Measurements from ENCODE around the gene SLC25A11. TPM values are rescaled to one million over a fixed set of nuclear protein-coding genes. Genes with fewer than 3 reads are reported as not detected.
A peak's percentile ranks its signal among the peaks of the same experiment; 100 is the strongest.

SLC25A11 gene
- total and polyA plus RNA-seq, 2 donors (not counting 1 experiment from before 2014, with no cell fraction given) = 32.3 to 44.4 TPM

DNA sequence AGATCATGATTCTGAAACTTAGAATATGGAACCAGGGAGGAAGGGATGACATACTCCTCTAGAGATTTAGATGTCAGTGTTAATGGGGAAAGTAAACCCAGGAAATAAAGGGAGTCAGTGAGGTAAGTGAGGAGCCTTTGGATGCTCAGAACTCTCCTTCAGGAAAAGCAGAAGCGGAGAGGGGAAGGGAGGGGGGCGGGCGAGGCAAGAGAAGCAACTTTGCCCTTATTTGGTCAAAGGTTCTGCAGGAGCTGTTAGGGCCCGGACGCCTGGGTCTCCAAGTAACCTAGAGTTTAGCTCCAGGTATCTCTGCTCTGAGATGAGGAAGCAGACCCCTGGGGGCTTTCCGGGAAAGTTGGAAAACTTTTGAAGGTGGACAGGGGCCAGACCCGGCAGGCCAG lies 7.2 kb upstream of the SLC25A11 start:
- DNase-seq (peak; percentile 51), ATAC-seq (ENCODE audit: low read depth) (no peak)
- Mint-ChIP-seq H3K27me3 (no peaks in the 10 kb centered on the region), H3K27ac (peak overlapping the region; percentile 94), H3K4me1 (peaks cover 64% of the 10 kb centered on the region), H3K9me3 (ENCODE audit: insufficient read depth) (no peaks in the 10 kb centered on the region), H3K4me3 (peak overlapping the region; percentile 98)
- Histone ChIP-seq H2AFZ (ENCODE audit: insufficient read depth, low read depth, low read length, poor library complexity, severe bottlenecking) (no peak overlapping the region), H3K36me3 (replicated peaks in 1 of 2; ENCODE audit: control extremely low read depth in 1 of 2, control insufficient read depth in 1 of 2, extremely low read depth in 1 of 2, insufficient read depth in 2 of 2, low read length in 1 of 2) (peaks cover 0 to 44% of the 10 kb centered on the region in 2 experiments), H3K9me3 (ENCODE audit: control extremely low read depth in 1 of 3, control insufficient read depth in 2 of 3, insufficient read depth in 1 of 3, low read length in 2 of 3) (no peaks in the 10 kb centered on the region), H3K79me2 (ENCODE audit: control insufficient read depth, insufficient read depth, low read length) (peaks cover 62% of the 10 kb centered on the region), H3K9ac (ENCODE audit: low read length) (peak overlapping the region; percentile 97), H3K27me3 (replicated peaks in 1 of 4; ENCODE audit: control extremely low read depth in 1 of 4, control insufficient read depth in 3 of 4, insufficient read depth in 4 of 4, low read length in 3 of 4) (no peaks in the 10 kb centered on the region), H3K27ac (ENCODE audit: low read length in 2 of 2) (peak overlapping the region; percentile 93 to 94), H3K4me3 (ENCODE audit: control extremely low read depth in 1 of 5, extremely low read depth in 1 of 5, insufficient read depth in 1 of 5, low read depth in 2 of 5, low read length in 4 of 5) (peak overlapping the region; percentile 67 to 99 (median 99)), H3K4me2 (replicated peaks; ENCODE audit: low read depth, low read length, poor library complexity, severe bottlenecking) (peak overlapping the region; percentile 98), H3K4me1 (ENCODE audit: control insufficient read depth in 2 of 2, insufficient read depth in 2 of 2, low read length in 2 of 2) (peaks cover 56 to 64% of the 10 kb centered on the region in 2 donors), H4K20me1 (ENCODE audit: control insufficient read depth, insufficient read depth, low read length, poor library complexity, severe bottlenecking) (peaks cover 43% of the 10 kb centered on the region)
- 0% methylated on average over 4 of the region's 7 CpGs for WGBS (ENCODE audit: insufficient coverage)
- TF ChIP-seq EZH2 (IDR thresholded peaks at IDR 0.05; ENCODE audit: borderline replicate concordance, insufficient read depth, low read depth, low read length, poor library complexity, severe bottlenecking) = no peak
- TF ChIP-seq, protein P1, sequence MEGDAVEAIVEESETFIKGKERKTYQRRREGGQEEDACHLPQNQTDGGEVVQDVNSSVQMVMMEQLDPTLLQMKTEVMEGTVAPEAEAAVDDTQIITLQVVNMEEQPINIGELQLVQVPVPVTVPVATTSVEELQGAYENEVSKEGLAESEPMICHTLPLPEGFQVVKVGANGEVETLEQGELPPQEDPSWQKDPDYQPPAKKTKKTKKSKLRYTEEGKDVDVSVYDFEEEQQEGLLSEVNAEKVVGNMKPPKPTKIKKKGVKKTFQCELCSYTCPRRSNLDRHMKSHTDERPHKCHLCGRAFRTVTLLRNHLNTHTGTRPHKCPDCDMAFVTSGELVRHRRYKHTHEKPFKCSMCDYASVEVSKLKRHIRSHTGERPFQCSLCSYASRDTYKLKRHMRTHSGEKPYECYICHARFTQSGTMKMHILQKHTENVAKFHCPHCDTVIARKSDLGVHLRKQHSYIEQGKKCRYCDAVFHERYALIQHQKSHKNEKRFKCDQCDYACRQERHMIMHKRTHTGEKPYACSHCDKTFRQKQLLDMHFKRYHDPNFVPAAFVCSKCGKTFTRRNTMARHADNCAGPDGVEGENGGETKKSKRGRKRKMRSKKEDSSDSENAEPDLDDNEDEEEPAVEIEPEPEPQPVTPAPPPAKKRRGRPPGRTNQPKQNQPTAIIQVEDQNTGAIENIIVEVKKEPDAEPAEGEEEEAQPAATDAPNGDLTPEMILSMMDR (IDR thresholded peaks at IDR 0.05) = no peak
- ChIA-PET POLR2A (interaction anchor here (0.6 to 4.9 kb wide), 6 partner anchors 9 to 980 kb away, joined by 3 to 81 read pairs (median 5); partner anchors contain the start of genes INCA1, KIF1C and SPAG7), CTCF (interaction anchor here (1.3 to 1.7 kb wide), 3 partner anchors 12 to 51 kb away, joined by 3 to 4 read pairs (median 4); partner anchors contain the start of genes CHRNE, INCA1 and KIF1C)
- intact Hi-C loops (cut with micrococcal nuclease) = loop anchor here (5.0 to 10.0 kb wide), 5 partner anchors 70 to 985 kb away; partner anchors contain the start of genes ATP2A3, MED11 and ZNF594

DNA sequence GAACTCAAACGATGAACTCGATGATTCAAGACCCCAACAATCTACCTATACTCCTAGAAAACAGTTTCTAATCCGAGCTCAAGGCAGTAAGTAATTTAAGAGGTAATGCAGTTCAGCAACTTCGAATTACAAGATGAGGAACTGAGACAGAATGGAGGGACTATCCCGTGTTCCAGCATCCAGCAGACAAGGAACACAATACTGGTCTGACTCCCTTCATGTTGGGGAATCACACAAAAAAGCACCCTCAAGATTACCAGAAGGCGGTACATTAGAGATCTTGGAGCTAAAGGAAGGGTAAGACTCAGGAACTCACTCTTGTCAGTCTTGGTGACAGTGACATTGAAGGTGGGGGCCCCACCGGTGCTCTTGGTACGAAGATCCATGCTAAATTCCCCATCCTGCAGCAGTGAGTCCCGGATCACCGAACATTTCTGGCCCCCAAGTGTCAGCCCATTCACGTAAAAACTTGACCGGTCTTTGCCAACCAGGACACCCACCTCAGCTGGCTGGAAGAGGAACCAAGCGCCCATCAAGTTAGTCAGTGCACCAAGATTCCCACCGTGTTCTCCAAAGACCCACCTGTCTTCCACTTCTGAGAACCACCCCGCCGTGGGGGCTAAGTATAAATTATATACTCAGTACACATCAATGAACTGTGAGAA lies 6.6 kb upstream of the SLC25A11 start:
- no peak for TF ChIP-seq EZH2 (IDR thresholded peaks at IDR 0.05; ENCODE audit: borderline replicate concordance, insufficient read depth, low read depth, low read length, poor library complexity, severe bottlenecking)
- TF ChIP-seq, protein P1 (IDR thresholded peaks at IDR 0.05) = no peak
- peak overlapping the region; percentile 97 for H3K9ac ChIP-seq (ENCODE audit: low read length)
- H3K79me2 ChIP-seq (ENCODE audit: control insufficient read depth, insufficient read depth, low read length) = peaks cover 68% of the 10 kb centered on the region
- Mint-ChIP-seq H3K4me3 (peak overlapping the region; percentile 98), H3K27ac (peak overlapping the region; percentile 94), H3K4me1 (peaks cover 70% of the 10 kb centered on the region), H3K9me3 (ENCODE audit: insufficient read depth) (no peaks in the 10 kb centered on the region), H3K27me3 (no peaks in the 10 kb centered on the region)
- no peak overlapping the region for H2AFZ ChIP-seq (ENCODE audit: insufficient read depth, low read depth, low read length, poor library complexity, severe bottlenecking)
- DNase-seq (peak; percentile 52), ATAC-seq (ENCODE audit: low read depth) (no peak)
- intact Hi-C loops (cut with micrococcal nuclease) = loop anchor here (5.0 to 10.0 kb wide), 5 partner anchors 71 to 984 kb away; partner anchors contain the start of genes ATP2A3, MED11 and ZNF594
- H4K20me1 ChIP-seq (ENCODE audit: control insufficient read depth, insufficient read depth, low read length, poor library complexity, severe bottlenecking) = peaks cover 43% of the 10 kb centered on the region
- ChIA-PET POLR2A (interaction anchor here (0.9 to 4.9 kb wide), 2 partner anchors 21 to 42 kb away, joined by 3 to 81 read pairs; partner anchors contain the start of gene SPAG7), CTCF (interaction anchor here (1.2 to 1.3 kb wide), 3 partner anchors 21 to 43 kb away, joined by 3 read pairs; partner anchors contain the start of genes CHRNE and SPAG7)
- H3K36me3 ChIP-seq (replicated peaks in 1 of 2; ENCODE audit: control extremely low read depth in 1 of 2, control insufficient read depth in 1 of 2, extremely low read depth in 1 of 2, insufficient read depth in 2 of 2, low read length in 1 of 2) = peaks cover 0 to 44% of the 10 kb centered on the region in 2 experiments
- peaks cover 62 to 69% of the 10 kb centered on the region in 2 donors for H3K4me1 ChIP-seq (ENCODE audit: control insufficient read depth in 2 of 2, insufficient read depth in 2 of 2, low read length in 2 of 2)
- H3K9me3 ChIP-seq (ENCODE audit: control extremely low read depth in 1 of 3, control insufficient read depth in 2 of 3, insufficient read depth in 1 of 3, low read length in 2 of 3) = no peaks in the 10 kb centered on the region
- peak overlapping the region; percentile 93 to 94 for H3K27ac ChIP-seq (ENCODE audit: low read length in 2 of 2)
- no peaks in the 10 kb centered on the region for H3K27me3 ChIP-seq (replicated peaks in 1 of 4; ENCODE audit: control extremely low read depth in 1 of 4, control insufficient read depth in 3 of 4, insufficient read depth in 4 of 4, low read length in 3 of 4)
- H3K4me3 ChIP-seq (ENCODE audit: control extremely low read depth in 1 of 5, extremely low read depth in 1 of 5, insufficient read depth in 1 of 5, low read depth in 2 of 5, low read length in 4 of 5) = peak overlapping the region; percentile 67 to 99 (median 99)
- WGBS (ENCODE audit: insufficient coverage) = 38% methylated on average over 7 of the region's 16 CpGs
- H3K4me2 ChIP-seq (replicated peaks; ENCODE audit: low read depth, low read length, poor library complexity, severe bottlenecking) = peak overlapping the region; percentile 98

All from B cell (primary cell).